GM19372 (cell line): Measurements from ENCODE around the gene RNF166.
A peak's percentile ranks its signal among the peaks of the same experiment; 100 is the strongest.

Source experiments
- ATAC-seq: cut with Tn5 transposase; IDR thresholded peaks from one replicate; pipeline ENCODE4 v1.9.1; 2021; ENCODE audit warnings: mild to moderate bottlenecking, low read depth, moderate library complexity; ENCODE audit not compliant: unreplicated experiment

The RNF166 gene

DNA sequence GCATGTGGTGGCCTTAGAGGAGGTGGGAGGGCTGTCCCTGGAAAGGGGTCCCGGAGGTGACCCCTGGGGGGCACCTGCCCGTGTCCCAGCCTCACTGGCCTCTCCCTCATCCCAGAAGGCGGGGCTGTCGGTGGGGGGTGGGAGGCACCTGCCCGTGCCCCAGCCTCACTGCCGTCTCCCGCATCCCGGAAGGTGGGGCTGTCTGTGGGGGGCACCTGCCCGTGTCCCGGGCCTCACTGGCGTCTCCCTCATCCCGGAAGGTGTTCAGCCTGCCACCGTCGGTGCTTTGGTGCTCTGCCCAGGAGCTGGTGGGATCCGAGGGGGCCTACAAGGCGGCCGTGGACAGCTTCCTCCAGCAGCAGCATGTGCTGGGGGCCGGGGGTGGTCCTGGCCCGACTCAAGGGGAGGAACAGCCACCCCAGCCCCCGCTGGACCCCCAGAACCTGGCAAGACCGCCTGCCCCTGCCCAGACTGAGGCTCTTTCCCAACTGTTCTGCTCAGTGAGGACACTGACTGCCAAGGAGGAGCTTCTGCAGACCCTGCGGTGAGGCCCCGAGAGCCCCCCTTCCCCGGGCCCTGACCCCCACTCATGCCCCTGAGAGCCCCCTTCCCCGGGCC lies 6.3 kb upstream of the RNF166 start:
- no peak for ATAC-seq

DNA sequence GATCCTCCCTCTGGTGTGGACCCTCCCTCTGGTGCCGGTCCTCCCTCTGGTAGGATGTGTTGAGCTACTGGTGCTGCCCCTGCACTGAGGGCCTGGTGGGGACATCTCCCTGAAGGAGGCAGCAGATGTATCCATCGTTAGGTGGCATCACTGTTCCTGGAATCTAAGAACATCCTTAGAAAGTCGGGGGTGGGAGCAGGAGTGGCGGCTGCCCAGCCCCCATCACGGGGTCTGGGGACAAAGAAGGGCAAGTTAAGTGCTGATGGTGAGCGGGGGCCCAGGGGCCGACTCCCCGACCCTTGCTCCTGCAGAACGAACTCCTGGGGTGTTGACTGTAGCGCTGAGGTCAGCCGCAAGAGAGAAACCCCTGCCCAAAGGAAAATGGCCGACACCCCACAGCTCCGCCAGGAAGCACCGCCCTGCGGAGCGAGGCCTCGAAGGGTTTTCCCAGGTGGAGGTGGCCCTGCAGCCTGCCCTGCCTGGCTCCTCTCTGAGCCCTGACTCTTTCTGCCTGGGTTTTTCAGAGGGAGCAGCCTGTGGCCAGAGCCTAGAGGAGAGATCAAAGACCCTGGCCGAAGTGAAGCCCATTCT lies 5.6 kb upstream of the RNF166 start:
- no peak for ATAC-seq

DNA sequence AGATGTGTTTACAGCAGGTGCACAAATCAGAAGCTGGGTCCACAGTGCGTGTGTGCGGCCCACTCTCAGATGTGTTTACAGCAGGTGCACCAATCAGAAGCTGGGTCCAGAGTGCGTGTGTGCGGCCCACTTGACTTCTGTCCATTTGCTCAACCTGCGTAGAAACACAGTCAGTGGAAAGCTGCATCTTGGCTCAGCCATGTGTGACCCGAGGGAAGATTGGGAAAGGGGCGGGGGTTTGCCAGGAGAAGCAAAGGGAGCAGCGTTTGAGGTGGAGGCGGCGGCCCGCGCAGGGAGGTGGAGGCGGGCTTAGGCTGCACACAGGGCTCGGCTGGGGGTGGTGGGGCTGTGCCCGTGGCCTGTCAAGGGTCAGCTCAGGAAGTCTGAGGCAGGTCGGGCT lies 4.3 kb upstream of the RNF166 start:
- no peak for ATAC-seq

DNA sequence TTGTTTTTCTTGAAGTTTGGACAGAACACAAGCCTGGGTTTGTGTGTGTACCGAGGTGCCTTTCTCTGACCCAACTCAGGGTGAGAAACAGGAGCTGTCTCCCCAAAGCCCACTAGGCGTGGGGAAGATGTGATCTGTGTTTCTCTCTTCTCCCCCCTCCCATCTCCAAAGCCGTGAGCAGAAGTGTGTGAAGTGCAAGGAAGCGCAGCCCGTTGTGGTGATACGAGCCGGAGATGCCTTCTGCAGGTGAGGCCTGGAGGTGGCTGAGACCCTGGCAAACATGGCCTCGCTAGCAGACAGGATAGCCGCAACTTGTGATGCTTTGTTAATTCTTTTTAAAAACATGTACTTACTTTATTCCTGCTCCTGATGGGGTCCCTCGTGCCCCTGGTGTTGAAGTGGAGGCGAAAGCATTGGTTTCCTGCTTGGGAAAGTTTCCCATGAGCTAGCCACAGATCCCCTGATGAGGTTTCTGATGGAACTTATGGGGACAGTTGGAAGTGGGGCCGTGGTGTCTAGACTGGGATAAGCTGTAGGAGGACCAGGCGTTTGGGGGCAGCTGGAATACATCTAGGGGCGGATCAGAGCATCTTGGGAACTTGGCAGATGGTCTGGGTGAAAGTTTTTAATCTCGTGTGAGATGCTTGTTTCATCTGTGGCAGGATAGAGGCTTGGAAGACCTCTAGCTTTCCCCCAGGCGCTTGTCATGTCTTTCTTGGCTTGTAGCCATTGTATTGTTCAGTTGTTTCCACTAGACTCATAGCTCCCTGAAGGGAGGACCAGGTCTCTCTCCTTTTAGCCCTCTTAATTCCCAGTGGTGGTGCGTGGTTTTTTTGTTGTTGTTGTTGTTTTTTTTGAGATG lies 988 bp upstream of the RNF166 start:
- ATAC-seq, result no peak

DNA sequence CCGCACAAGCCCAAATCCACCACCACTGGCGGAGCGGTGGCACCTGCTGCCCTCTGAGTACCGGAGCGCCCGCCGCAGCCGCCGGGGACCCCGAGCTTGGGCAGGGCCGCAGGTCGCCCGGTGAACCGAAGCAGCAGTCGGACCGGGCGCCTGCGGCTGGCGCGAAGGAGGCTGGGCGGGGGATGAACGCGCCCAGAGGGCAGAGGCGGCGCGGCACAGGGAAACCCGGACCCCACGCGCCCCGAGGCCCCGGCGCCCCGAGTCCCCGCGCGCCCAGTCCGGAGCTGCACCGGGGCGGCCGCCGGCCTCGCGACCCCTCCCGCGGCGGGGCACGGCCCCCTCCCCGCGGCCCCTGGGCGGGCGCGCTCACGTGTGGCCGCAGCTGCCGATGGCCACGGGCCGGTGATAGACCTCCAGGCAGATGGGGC lies 393 bp downstream of the RNF166 start:
- ATAC-seq, result peak; percentile 29

DNA sequence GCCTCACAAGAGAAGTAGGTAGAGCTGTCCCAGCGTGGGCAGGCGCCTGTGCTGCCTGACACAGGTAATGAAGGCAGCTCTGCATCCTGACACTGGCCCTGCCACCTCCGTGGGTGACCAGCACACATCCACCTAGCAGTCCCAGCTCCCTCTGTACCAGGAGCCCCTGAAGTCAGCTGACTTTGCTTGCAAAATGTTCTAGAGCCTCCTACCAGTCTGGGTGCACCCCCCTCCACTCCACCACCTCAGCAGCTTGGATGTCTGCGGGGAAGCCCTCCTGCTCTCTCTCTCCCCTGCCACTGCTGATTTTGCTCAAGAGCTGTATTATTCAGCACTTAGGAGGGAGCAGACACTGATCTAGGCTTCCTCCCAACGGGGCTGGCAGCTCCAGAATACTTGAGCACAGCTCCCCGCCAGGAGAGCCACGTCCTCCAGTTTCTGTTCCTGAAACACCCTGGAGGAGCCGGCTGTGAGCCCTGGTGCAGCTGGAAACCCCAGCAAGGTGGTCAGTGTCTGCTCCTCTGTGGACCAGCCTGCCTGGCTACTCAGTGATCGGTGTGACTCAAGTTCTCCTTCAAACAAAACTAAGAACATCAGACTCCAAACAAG lies 1.0 kb downstream of the RNF166 start:
- no peak for ATAC-seq

DNA sequence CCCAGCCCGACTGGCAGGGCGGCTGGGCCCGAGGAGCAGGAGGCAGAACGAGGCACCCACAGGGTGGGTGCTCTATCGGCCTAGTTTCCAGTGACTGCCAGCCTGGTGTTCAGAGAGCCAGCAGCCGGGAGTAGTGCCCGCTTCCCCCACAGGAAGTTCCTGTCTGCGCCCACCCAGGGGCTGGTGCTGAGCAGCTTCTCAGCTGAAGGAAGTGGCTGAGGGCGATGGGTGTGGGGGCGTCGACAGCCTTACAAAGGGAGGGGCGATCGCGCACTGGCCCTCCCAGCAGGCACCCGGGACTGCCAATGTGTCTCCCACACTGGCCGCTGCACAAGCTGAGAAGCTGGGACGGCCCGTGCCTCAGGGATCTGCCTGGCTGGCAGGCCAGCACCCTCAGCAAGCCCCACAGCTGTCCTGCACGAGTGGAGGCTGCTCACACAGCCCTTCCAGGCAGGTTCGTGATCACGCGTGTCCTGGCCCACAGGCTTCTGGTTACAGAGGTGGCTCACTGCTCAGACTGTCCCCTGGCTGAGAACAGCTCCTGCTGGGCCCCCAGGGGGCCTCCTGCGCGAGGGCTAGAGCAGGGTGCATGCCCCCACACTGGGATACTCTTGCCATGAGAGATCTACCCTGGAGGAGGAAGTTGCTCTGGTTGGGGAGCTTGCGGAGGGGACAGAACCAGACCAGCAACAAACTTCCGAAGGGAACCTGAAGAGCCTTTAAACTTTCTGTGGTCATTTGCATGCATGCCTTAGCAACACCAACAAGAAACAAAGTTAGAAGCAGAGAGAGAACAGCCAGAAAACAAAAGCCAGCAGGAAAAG lies 2.5 kb downstream of the RNF166 start:
- no peak for ATAC-seq

DNA sequence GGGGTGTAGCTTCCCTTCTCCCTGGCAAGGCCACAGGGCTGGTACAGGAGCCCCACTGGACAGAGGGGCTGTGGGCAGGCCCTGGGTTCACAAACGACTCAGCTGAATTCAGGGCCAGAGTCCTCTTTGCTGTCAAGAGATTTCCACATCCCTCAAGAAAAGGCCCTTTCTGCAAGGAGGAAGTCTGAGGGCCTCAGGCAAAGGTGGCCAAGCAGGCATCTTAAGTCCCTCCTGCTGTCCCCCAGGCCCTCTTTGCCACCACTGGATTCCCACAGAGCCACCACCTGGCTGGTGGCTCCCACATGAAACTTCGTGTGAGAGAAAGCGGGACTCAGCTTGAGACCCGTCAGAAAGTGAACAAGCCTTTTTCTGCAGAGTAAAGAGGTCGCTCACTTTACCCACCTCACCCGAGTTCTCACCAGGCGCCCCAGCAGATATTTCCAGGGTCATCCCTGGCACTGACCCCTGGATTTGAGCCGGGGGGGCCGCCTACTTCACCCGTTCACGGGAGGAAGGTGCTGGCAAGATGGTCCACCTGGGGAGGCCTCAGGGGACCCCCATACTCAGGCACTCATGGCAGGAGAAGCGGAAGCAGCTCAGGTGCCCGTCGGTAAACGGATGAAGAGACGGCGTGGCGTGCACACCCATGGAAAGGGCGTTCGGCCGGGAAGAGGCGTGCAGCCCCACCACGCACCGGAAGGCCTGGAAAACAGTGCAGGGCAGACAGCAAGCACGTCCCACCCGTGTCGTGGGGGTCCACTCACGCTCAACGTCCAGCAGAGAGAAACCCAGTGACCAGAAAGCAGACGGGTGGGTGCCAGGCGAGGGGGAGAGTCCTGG lies 3.6 kb downstream of the RNF166 start:
- no peak for ATAC-seq

DNA sequence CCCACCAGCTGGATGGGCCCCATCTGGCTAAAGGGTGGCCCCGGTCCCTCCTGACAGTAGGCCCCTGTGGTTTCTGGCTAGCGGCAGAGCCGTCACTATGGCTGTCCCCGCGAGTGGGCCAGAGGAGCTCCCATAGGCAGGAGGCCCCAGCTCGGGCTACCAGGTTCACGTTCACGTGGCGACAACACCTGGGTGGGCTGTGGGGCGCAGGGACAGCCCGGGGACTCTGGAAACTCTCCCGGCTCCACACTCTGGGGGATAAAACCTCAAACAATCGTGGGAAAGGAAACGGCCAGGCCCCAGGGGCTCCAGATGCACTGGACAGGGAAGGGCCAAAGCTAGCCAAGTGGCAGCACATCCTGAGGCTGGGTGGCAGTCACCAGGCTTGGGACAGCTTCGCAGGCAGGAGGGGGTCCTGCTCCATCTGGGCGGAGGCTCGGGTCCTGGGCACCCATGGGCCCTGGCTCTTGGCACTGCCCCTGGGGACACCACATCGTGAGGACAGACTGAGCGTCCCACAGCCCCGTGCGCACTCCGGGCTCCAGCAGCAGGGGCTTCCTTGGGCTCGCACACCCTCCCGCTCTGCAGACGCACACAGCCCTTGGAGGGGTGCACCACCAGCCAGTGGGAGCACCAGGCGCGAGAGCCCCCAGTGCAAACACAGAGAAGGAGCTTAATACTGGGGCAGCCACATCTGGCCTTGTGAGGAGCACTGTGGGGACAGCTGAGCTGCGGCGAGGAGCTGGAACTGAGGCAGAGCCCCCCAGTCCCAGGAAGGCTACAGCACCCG lies 4.4 kb downstream of the RNF166 start:
- ATAC-seq, result no peak

DNA sequence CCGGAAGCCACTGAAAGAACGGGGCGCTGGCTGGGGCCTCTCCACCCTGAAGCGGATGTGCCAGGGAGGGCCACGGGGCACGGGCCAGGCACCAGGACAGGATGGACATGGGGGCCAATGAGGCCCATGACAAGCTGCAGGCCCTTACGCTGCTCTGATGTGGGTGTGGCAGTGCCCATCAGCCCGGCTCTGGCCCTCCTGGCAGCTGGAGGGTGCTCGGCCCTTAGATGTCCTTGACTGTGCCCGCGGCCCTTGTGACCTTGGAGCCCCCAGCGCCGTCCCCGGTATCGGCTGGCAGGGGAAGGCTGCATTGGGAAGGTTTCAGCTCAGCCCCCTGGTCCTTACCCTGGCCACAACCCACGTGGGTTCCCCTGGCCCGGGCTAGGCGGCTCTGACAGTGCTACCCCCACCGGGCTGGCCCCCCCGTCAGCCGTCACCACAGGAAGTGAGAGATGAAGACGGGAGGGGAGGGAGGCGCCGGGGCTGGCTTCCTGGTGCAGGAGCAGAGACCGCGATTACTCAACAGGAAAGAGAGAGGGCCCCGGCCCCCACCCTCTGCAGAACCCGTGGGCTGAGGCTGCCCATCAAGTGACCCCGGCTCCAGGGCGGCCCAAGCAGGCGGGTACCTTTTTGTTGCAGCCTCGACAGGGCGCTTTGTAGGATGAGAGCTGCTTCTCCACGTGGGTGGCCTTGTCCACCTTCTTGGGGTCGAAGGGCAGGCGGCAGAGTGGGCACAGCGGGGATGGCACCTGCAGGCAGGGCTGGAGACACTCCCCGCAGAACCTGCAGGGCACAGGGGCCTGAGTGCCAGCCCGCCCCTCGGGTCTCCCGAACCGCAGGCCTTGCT lies 5.3 kb downstream of the RNF166 start:
- ATAC-seq, result peak; percentile 75

DNA sequence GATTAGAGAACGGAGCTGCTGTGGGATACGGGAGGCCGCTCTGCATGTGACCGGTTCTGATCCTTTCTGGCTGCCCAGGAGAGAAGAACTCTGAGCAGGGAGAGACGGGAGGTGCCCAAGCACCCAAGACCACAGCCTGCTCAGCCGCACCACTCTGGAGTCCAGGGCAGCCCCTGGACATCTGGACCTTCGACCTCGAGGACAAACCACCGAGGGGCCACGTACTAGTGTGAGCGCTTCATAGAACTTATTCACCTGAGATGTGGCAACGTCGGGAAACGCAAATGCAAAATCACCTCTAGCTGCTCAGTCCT lies 5.9 kb downstream of the RNF166 start:
- ATAC-seq, result no peak

DNA sequence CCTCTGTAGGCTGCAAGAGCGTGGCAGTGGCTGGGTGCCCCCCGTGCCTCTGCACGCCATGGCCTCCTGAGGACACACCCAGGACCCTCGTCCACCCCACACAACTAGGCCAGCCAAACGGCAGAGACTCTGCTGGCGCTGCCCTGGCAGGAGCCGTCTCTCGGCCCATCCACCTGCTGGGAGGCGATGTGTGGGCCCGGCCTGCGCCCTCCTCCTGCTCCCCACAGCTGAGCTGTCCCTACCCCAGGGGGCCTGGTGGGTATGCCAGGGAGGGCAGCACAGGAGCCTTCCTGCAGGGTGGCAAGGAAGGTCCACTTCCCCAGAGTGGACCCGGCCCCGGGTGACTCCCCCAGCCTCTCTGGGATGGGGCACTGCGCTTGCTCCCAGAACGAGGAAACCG lies 7.0 kb downstream of the RNF166 start:
- ATAC-seq, result no peak

DNA sequence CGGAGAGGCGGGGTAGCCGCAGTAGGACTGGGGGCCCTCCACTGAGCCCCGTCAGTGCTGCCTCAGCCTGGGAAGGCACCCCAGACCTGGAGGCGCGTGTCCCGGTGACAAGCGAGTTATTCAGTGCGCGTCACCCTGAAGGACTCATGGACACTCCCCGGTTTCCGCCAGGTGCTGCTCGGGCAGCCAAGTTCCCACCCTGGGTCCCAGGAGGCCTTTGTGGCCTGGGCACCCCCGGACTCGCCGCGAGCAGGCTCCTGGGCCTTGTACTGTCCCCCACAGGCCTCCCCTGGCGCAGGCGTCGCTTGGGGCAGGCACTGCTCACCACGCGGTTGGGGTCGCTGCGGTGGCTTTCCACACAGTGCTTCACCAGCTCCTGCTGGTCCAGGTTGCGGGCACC lies 7.6 kb downstream of the RNF166 start:
- no peak for ATAC-seq

DNA sequence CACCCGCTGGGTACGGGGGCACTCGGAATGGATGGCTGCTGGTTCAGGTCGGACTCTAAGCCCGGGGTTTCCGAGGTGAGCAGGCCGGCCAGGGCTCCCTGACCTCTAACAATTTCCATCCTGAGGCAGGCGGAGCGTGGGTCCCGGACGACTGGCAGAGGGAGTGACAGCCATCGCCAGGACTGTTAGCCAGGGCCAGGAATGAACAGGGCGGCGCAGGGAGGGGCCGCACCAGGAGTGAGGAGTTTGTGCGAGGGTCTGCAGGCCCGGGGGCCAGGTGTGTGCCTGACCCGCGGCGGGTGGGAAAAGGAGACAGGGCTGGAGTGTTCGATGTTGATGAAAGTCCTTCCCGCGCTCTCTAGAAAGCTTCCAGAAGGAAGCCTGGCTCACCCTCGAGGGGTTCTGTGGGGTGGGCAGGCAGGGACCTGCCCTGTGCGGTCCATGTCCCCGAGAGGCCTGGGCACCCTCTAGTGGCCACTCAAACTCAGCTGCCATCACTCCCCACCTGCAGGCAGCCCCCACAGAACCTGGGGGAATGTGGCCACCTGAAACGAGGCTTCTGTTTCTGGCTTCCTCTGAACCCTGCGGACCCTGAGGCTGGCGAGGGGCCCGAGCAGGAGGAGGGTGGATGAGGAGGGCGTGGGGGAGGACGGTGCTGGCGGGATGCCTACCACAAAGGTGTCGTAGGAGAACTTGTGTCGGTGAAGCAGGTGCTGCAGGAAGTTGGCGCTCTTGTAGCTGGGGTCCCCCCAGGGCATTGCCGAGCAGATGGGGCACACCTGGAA lies 8.2 kb downstream of the RNF166 start:
- ATAC-seq, result no peak

DNA sequence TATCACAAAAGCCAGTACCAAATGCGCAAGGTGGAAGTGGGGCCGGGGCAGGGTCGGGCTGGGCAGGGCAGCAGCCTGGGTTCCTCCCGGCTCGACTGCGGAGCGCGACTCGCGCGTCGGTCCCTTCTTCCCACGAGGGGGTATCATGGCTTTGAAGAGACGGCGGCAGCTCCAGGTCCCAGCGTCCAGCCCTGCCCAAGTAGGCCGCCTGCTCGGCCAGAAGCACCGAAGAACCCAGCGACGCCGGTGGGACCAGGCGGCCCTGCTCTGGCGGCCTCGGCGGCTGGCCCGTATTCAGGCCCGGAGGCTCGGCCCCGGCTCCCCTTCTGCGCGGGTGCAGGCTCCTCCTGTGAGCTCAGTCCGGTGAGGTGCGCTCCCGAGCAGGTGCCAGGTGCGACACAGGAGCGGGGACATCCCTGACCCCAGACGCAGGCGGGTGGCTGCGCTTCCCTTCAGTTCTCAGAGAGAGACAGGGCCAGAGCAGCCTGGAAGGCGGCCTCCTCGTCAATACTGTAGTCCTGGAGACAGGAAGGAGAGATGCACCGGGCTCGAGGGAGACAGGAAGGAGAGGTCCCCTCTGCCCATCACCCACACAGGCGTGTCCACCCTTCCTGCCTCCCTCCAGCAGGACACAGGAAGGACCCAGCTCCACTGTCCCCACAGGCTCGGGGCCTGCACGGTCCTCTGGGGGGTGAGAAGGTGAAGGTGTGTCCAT lies 8.9 kb downstream of the RNF166 start:
- ATAC-seq, result no peak

DNA sequence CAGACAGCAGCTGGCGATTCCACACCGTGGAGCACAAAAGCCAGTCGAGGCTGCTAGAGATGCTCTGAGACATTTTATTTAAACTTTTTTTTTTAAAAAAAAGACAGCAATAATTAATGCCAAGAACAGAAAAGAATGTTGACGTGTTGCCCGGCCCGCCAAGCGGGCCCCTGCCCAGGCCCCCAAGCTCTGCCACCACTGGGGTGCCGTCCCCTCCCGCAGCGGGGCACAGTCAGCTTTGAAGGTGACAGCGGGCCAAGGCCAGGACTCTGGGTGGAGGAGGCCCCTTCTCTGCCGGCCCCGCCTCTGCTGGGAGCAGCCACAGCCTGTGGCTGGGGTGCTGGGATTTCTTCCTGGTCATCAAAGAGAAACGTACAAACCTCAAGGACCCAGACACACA lies 9.8 kb downstream of the RNF166 start:
- no peak for ATAC-seq

DNA sequence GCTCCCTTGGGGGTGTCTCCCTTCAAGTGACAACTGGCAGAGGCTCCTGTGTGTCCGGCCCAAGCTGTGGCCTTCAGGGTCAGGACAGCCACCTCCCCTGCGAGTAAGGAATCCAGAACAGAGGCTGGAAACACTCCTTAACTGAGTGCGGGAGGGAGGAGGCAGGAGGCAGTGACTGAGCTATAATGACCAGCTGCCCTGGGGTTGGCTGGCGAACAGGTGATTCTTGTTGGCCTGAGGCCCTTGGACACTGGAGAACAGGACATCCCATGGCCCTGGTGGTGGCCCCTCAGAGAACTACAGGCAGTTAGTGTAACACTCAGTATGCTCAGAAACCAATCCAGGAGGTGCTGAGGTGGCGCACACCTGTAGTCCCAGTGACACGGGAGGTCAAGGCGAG lies 10.5 kb downstream of the RNF166 start:
- no peak for ATAC-seq
